Kidney (tissue), 14 donors: ENCODE results near the gene RENBP. TPM values are rescaled to one million over a fixed set of nuclear protein-coding genes. Genes with fewer than 3 reads are reported as not detected.

ENCODE experiments used
- DNase-seq, 5 donors: peaks; one replicate each; pipeline ENCODE4 v3.0.0-alpha.2; 2013 to 2020
- FAIRE-seq: peaks from 2 replicates; lab custom pipeline; 2012; peaks lifted over from hg19 to GRCh38; lab: Jason Lieb, UNC
- H3K27ac ChIP-seq, 2 donors: one replicate each; pipeline ENCODE4 v1.7.0; 2013; ENCODE audit warnings: low read depth in 2 of 2, low read length in 2 of 2, inconsistent platforms in 1 of 2
- H3K27me3 ChIP-seq: one replicate; pipeline ENCODE4 v1.7.1; 2013; ENCODE audit warnings: low read length, inconsistent platforms; ENCODE audit not compliant: control insufficient read depth, insufficient read depth
- H3K36me3 ChIP-seq, 3 donors: one replicate each; pipeline versions ENCODE4 v1.7.0 to v1.7.1; 2013; ENCODE audit warnings: low read length in 3 of 3, control low read depth in 1 of 3, inconsistent platforms in 1 of 3; ENCODE audit not compliant: insufficient read depth in 3 of 3, control insufficient read depth in 2 of 3
- H3K4me1 ChIP-seq, 3 donors: one replicate each; pipeline versions ENCODE4 v1.7.0 to v1.7.1; 2013; ENCODE audit warnings: low read length in 3 of 3, inconsistent platforms in 1 of 3, low read depth in 1 of 3; ENCODE audit not compliant: control insufficient read depth in 2 of 3, insufficient read depth in 2 of 3
- H3K4me3 ChIP-seq, 3 donors: one replicate each; pipeline versions ENCODE4 v1.7.0 to v1.8.1; 2013; ENCODE audit warnings: low read length in 3 of 3, control low read depth in 1 of 3, inconsistent platforms in 1 of 3
- H3K9ac ChIP-seq, 3 donors: one replicate each; pipeline versions ENCODE4 v1.7.0 to v1.7.1; 2013; ENCODE audit warnings: low read length in 3 of 3, control low read depth in 1 of 3, inconsistent platforms in 1 of 3
- H3K9me3 ChIP-seq, 3 donors: one replicate each; pipeline versions ENCODE4 v1.7.0 to v1.7.1; 2013; ENCODE audit warnings: low read length in 3 of 3, control low read depth in 1 of 3, inconsistent platforms in 1 of 3; ENCODE audit not compliant: control insufficient read depth in 2 of 3, insufficient read depth in 1 of 3
- CTCF ChIP-seq: IDR thresholded peaks from 3 replicates; pipeline ENCODE4 v1.5.1; 2012; ENCODE audit warnings: mild to moderate bottlenecking, moderate library complexity, borderline replicate concordance; ENCODE audit not compliant: insufficient read depth; ENCODE audit errors: extremely low read depth
- intact Hi-C: fragments of 100-400 bp; cut with DNase I; formaldehyde crosslinking; loops from one replicate; pipeline ENCODE4 v1.11.1; 2022
- polyA plus RNA-seq: library from polyadenylated mRNA; stranded (reverse); fragments of 350-450 nt; fragmentation: Illumina TruSeq; extraction: RNeasy Lipid Tissue Mini Kit (QIAGEN cat#74804); gene quantifications from one replicate; pipeline ENCODE4 v1.2.3, GENCODE V29; 2014; ENCODE audit warnings: low read depth, low replicate concordance; ENCODE audit not compliant: insufficient read depth
- total RNA-seq: library from RNA; stranded (reverse); fragmentation: NEBNext Ultra II Directional; extraction: Animal tissue kit (Norgen Biotek cat#: 25700); gene quantifications from one replicate; pipeline ENCODE4 v1.2.1, GENCODE V29; 2021
- donor health status: control.
- donor health status: control.
- donor health status: control.
- donor health status: control.
- donor health status: control.
- donor health status: DM: yes; HTN: yes; CAD: no.
- donor health status: Normal renal cell carcinoma (clear cell type).

The RENBP gene
- total and polyA plus RNA-seq, 2 donors from 2014 or later = 22.9 to 78.2 TPM

- Histone ChIP-seq H3K9me3 (no peaks in the 10 kb centered on the region), H3K4me3 (no peak overlapping the region), H3K27ac (no peak overlapping the region), H3K9ac (no peak overlapping the region), H3K4me1 (peaks cover 0 to under 1% (median 0%) of the 10 kb centered on the region in 3 donors), H3K27me3 (no peaks in the 10 kb centered on the region), H3K36me3 (peaks cover 2 to 38% (median 13%) of the 10 kb centered on the region in 3 donors)
- TF ChIP-seq CTCF = no peak
- no peak for FAIRE-seq
- peak in 1 of 5 donors; percentile 80 for DNase-seq
- intact Hi-C loops = loop anchor here (10.0 kb wide), 1 partner anchor 190 kb away; the partner anchor contains the start of gene PLXNB3
Observed at GRCh38 chrX:153954558-153955227, 10.2 kb upstream of the RENBP start.

DNA sequence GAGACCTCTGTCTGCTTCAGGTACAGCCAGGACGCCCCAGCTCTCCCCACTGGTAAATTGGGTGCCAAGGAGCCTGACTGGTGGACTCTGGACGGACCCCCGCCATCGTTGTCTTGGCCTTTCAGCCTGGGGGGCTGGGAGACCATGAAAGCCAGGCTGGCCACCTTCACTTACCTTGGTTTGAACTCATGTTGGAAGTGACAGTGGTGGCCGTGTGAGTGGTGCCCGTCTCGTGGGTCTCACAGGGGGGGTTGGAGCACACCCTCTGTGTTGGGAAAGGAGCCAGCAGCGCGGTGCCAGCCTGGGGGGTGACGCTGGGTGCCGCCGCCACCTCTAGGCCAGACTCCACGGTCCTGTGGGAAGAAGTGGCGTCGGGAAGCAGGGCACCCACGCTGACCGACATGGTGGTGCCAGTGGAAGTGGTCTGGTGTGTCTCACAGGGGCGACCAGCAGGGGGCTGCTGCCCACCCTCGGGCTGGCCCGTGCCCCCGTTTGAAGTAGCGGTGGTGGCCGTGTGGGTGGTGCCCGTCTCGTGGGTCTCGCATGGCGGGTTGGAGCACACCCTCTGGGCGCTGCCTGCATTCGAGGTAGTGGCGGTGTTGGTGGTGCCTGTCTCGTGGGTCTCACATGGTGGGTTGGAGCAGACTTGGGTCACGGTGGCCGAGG is 9.6 kb upstream of the RENBP start:
- Histone ChIP-seq H3K9me3 (no peaks in the 10 kb centered on the region), H3K36me3 (peaks cover 2 to 33% (median 12%) of the 10 kb centered on the region in 3 donors), H3K9ac (no peak overlapping the region), H3K27ac (no peak overlapping the region), H3K4me3 (no peak overlapping the region), H3K27me3 (no peaks in the 10 kb centered on the region), H3K4me1 (peaks cover 0 to 4% (median 0%) of the 10 kb centered on the region in 3 donors)
- intact Hi-C loops = loop anchor here (10.0 kb wide), 1 partner anchor 189 kb away; the partner anchor contains the start of gene PLXNB3
- no peak for FAIRE-seq
- no peak for TF ChIP-seq CTCF
- DNase-seq = peak in 1 of 5 donors; percentile 76

DNA sequence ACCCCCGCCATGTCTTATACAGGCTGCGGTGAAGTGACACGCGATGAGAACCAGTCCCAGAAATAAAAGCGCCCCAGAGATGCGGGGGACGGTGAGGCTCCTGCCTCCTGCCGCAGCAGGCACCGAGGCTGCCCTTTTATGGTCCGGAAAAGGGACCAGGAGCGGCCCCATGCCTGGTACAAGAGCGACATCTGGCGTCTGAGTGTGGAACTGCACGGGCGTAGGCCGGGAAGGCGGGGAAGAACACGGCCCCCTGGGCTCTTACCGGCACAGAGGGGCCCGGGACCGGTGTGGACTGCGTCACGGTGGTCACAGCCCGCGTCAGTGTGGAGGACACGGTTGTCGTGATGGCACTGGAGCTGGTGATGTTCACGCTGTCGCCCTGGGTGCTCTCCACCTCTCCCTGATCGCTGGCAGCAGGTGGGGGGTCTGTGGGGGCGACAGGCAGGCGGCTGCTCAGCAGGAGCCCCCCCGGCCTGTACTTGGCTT is 8.9 kb upstream of the RENBP start:
- peaks cover 2 to 31% (median 10%) of the 10 kb centered on the region in 3 donors for H3K36me3 ChIP-seq
- H3K4me1 ChIP-seq = peaks cover 0 to 4% (median 0%) of the 10 kb centered on the region in 3 donors
- no peak overlapping the region for H3K4me3 ChIP-seq
- no peak overlapping the region for H3K9ac ChIP-seq
- TF ChIP-seq CTCF = peak; percentile 88
- peak; percentile 77 to 88 (median 81) for DNase-seq
- no peaks in the 10 kb centered on the region for H3K9me3 ChIP-seq
- intact Hi-C loops = loop anchor here (10.0 kb wide), 1 partner anchor 189 kb away; the partner anchor contains the start of gene PLXNB3
- no peak overlapping the region for H3K27ac ChIP-seq
- FAIRE-seq = no peak
- H3K27me3 ChIP-seq = no peaks in the 10 kb centered on the region
